Mesenchymal stem cell (in vitro differentiated cells and primary cell): ENCODE data around the gene RNF214.

Experiments used
- DNase-seq: peaks from one replicate; pipeline ENCODE4 v3.0.0-alpha.2; 2013
- H2AFZ ChIP-seq: one replicate; pipeline ENCODE4 v1.6.1; 2013; ENCODE audit warnings: low read depth, mild to moderate bottlenecking, control low read depth, inconsistent platforms, low read length, moderate library complexity
- H2AK5ac ChIP-seq: 2 replicates; pipeline ENCODE4 v1.6.1; 2013; ENCODE audit warnings: low read length, moderate library complexity, mild to moderate bottlenecking, inconsistent platforms; ENCODE audit not compliant: severe bottlenecking
- H2BK120ac ChIP-seq: one replicate; pipeline ENCODE4 v1.6.1; 2013; ENCODE audit warnings: low read depth, mild to moderate bottlenecking, inconsistent platforms, low read length, moderate library complexity
- H2BK12ac ChIP-seq, 2 experiments: one replicate each; pipeline ENCODE4 v1.6.1; 2013; ENCODE audit warnings: inconsistent platforms in 2 of 2, low read length in 2 of 2, mild to moderate bottlenecking in 2 of 2, moderate library complexity in 2 of 2, control low read depth in 1 of 2
- H2BK15ac ChIP-seq: one replicate; pipeline ENCODE4 v1.6.1; 2013; ENCODE audit warnings: mild to moderate bottlenecking, low read depth, inconsistent platforms; ENCODE audit not compliant: poor library complexity, severe bottlenecking
- H2BK5ac ChIP-seq: 2 replicates; pipeline ENCODE4 v1.6.1; 2013; ENCODE audit warnings: low read depth, mild to moderate bottlenecking, low read length, control low read depth, inconsistent platforms; ENCODE audit not compliant: poor library complexity, severe bottlenecking
- H3K14ac ChIP-seq, 2 experiments: one replicate each; pipeline ENCODE4 v1.6.1; 2013; ENCODE audit warnings: inconsistent platforms in 2 of 2, low read length in 2 of 2, control low read depth in 1 of 2, mild to moderate bottlenecking in 1 of 2, moderate library complexity in 1 of 2
- H3K18ac ChIP-seq, 2 experiments: one replicate each; pipeline ENCODE4 v1.6.1; 2013; ENCODE audit warnings: inconsistent platforms in 2 of 2, low read length in 2 of 2, control low read depth in 1 of 2, low read depth in 1 of 2, mild to moderate bottlenecking in 1 of 2
- H3K23ac ChIP-seq, 2 experiments: one replicate each; pipeline ENCODE4 v1.6.1; 2013; ENCODE audit warnings: inconsistent platforms in 2 of 2, low read length in 2 of 2, mild to moderate bottlenecking in 2 of 2, moderate library complexity in 2 of 2, control low read depth in 1 of 2
- H3K27ac ChIP-seq: 2 replicates; pipeline ENCODE4 v1.5.1; 2013; ENCODE audit warnings: mild to moderate bottlenecking, moderate library complexity, low read length, control low read depth, inconsistent platforms; ENCODE audit not compliant: poor library complexity, severe bottlenecking
- H3K27me3 ChIP-seq, 2 experiments: 2 replicates each; pipeline versions ENCODE4 v1.6.1 to v1.7.0; 2013; ENCODE audit warnings: low read length in 2 of 2, mild to moderate bottlenecking in 2 of 2, moderate library complexity in 2 of 2, control low read depth in 1 of 2, inconsistent platforms in 1 of 2; ENCODE audit not compliant: control insufficient read depth in 1 of 2, insufficient read depth in 1 of 2
- H3K36me3 ChIP-seq, 2 experiments: 2 replicates each; pipeline versions ENCODE4 v1.6.1 to v1.7.0; 2013; ENCODE audit warnings: low read length in 2 of 2, control low read depth in 1 of 2, inconsistent platforms in 1 of 2, low read depth in 1 of 2, mild to moderate bottlenecking in 1 of 2; ENCODE audit not compliant: insufficient read depth in 2 of 2, control insufficient read depth in 1 of 2
- H3K4ac ChIP-seq, 2 experiments: one replicate each; pipeline ENCODE4 v1.6.1; 2013; ENCODE audit warnings: inconsistent platforms in 2 of 2, low read length in 2 of 2, mild to moderate bottlenecking in 2 of 2, moderate library complexity in 2 of 2, control low read depth in 1 of 2, low read depth in 1 of 2
- H3K4me1 ChIP-seq: 2 replicates; pipeline ENCODE4 v1.6.1; 2013; ENCODE audit warnings: low read depth, low read length, control low read depth; ENCODE audit not compliant: control insufficient read depth, insufficient read depth
- H3K4me2 ChIP-seq: 2 replicates; pipeline ENCODE4 v1.6.1; 2013; ENCODE audit warnings: low read length, mild to moderate bottlenecking, inconsistent platforms; ENCODE audit not compliant: poor library complexity, severe bottlenecking
- H3K4me3 ChIP-seq, 2 experiments: 2 replicates each; pipeline versions ENCODE4 v1.5.1 to v1.7.0; 2013; ENCODE audit warnings: low read length in 2 of 2, mild to moderate bottlenecking in 2 of 2, control low read depth in 1 of 2, low read depth in 1 of 2; ENCODE audit not compliant: insufficient read depth in 1 of 2
- H3K79me1 ChIP-seq: replicated peaks from 2 replicates; pipeline ENCODE4 v1.6.1; 2013; ENCODE audit warnings: mild to moderate bottlenecking, control low read depth, low read length, inconsistent platforms; ENCODE audit not compliant: poor library complexity, severe bottlenecking
- H3K9ac ChIP-seq: 2 replicates; pipeline ENCODE4 v1.7.0; 2013; ENCODE audit warnings: mild to moderate bottlenecking, low read length, moderate library complexity
- H3K9me3 ChIP-seq: 2 replicates; pipeline ENCODE4 v1.7.0; 2013; ENCODE audit warnings: mild to moderate bottlenecking, low read length; ENCODE audit not compliant: control insufficient read depth
- H4K8ac ChIP-seq: one replicate; pipeline ENCODE4 v1.6.1; 2013; ENCODE audit warnings: inconsistent platforms, mild to moderate bottlenecking, low read length, moderate library complexity
- H4K91ac ChIP-seq: one replicate; pipeline ENCODE4 v1.6.1; 2013; ENCODE audit warnings: mild to moderate bottlenecking, low read length, inconsistent platforms
- WGBS: methylation state at CpG from one replicate; pipeline ENCODE4 v1.1.7; 2013; ENCODE audit warnings: mixed read lengths; 5-methylcytosine and 5-hydroxymethylcytosine counted together

The RNF214 gene

GRCh38 chr11:117228091-117228490 lies 4.4 kb upstream of the RNF214 start:
- no peaks in the 10 kb centered on the region for H3K27me3 ChIP-seq
- no peak overlapping the region for H3K4me2 ChIP-seq
- H3K27ac ChIP-seq = no peak overlapping the region
- H4K91ac ChIP-seq = no peak overlapping the region
- H2BK120ac ChIP-seq = no peak overlapping the region
- no peak overlapping the region for H3K14ac ChIP-seq
- no peak overlapping the region for H2BK5ac ChIP-seq
- no peak overlapping the region for H3K9ac ChIP-seq
- peaks cover 1% of the 10 kb centered on the region for H3K4me1 ChIP-seq
- no peak overlapping the region for H2AFZ ChIP-seq
- no peak overlapping the region for H2AK5ac ChIP-seq
- no peak overlapping the region for H2BK12ac ChIP-seq
- DNase-seq = no peak
- H3K79me1 ChIP-seq = peaks cover 20% of the 10 kb centered on the region
- no peaks in the 10 kb centered on the region for H3K9me3 ChIP-seq
- H3K4ac ChIP-seq = no peak overlapping the region
- no peak overlapping the region for H4K8ac ChIP-seq
- H3K4me3 ChIP-seq = no peak overlapping the region
- H2BK15ac ChIP-seq = no peak overlapping the region
- no peak overlapping the region for H3K18ac ChIP-seq
- no peak overlapping the region for H3K23ac ChIP-seq
- WGBS = 96% methylated on average over 8 of the region's 11 CpGs
- peaks cover 59 to 61% of the 10 kb centered on the region in 2 experiments for H3K36me3 ChIP-seq

GRCh38 chr11:117229411-117229810 lies 3.1 kb upstream of the RNF214 start:
- Histone ChIP-seq H3K4me3 (no peak overlapping the region), H3K9ac (peak overlapping the region; percentile 98), H3K9me3 (no peaks in the 10 kb centered on the region), H2BK120ac (no peak overlapping the region), H2BK5ac (no peak overlapping the region), H3K14ac (no peak overlapping the region), H2BK12ac (no peak overlapping the region), H2AK5ac (no peak overlapping the region), H3K27me3 (no peaks in the 10 kb centered on the region), H3K4me1 (peaks cover 1% of the 10 kb centered on the region), H2AFZ (no peak overlapping the region), H3K23ac (no peak overlapping the region), H4K8ac (no peak overlapping the region), H3K36me3 (peaks cover 46 to 48% of the 10 kb centered on the region in 2 experiments), H4K91ac (no peak overlapping the region), H3K4ac (no peak overlapping the region), H3K79me1 (peaks cover 22% of the 10 kb centered on the region), H3K4me2 (no peak overlapping the region), H3K18ac (no peak overlapping the region), H3K27ac (no peak overlapping the region), H2BK15ac (no peak overlapping the region)
- WGBS = 98% methylated on average over 12 of the region's 12 CpGs
- DNase-seq = no peak

GRCh38 chr11:117229931-117230285 lies 2.6 kb upstream of the RNF214 start:
- Histone ChIP-seq H3K4me3 (peak overlapping the region in 1 of 2 experiments; percentile 94), H3K27ac (no peak overlapping the region), H3K4me1 (peaks cover 1% of the 10 kb centered on the region), H2BK120ac (no peak overlapping the region), H3K14ac (no peak overlapping the region), H2BK15ac (no peak overlapping the region), H3K36me3 (peaks cover 42 to 43% of the 10 kb centered on the region in 2 experiments), H2BK5ac (no peak overlapping the region), H3K79me1 (peaks cover 22% of the 10 kb centered on the region), H3K9me3 (no peaks in the 10 kb centered on the region), H3K18ac (no peak overlapping the region), H3K23ac (no peak overlapping the region), H4K8ac (no peak overlapping the region), H3K9ac (peak overlapping the region; percentile 98), H2AK5ac (no peak overlapping the region), H2AFZ (no peak overlapping the region), H3K4ac (no peak overlapping the region), H4K91ac (no peak overlapping the region), H2BK12ac (no peak overlapping the region), H3K4me2 (no peak overlapping the region), H3K27me3 (no peaks in the 10 kb centered on the region)
- 93% methylated on average over 5 of the region's 5 CpGs for WGBS
- DNase-seq = no peak

GRCh38 chr11:117230286-117230961 lies 2.0 kb upstream of the RNF214 start:
- DNase-seq = no peak
- H2BK5ac ChIP-seq = no peak overlapping the region

More at GRCh38 chr11:117230286-117230961, 2.0 kb upstream of the RNF214 start:
- Histone ChIP-seq H3K4ac (no peak overlapping the region), H3K4me1 (peaks cover 1% of the 10 kb centered on the region), H3K9me3 (no peaks in the 10 kb centered on the region), H2AFZ (no peak overlapping the region), H3K27me3 (no peaks in the 10 kb centered on the region), H3K14ac (no peak overlapping the region), H4K8ac (no peak overlapping the region), H3K18ac (no peak overlapping the region), H2BK120ac (no peak overlapping the region), H3K36me3 (peaks cover 37 to 40% of the 10 kb centered on the region in 2 experiments), H3K4me2 (peak overlapping the region; percentile 91), H3K27ac (no peak overlapping the region), H3K79me1 (peaks cover 21% of the 10 kb centered on the region), H3K23ac (no peak overlapping the region), H2BK15ac (no peak overlapping the region), H4K91ac (no peak overlapping the region), H2AK5ac (no peak overlapping the region), H3K4me3 (peak overlapping the region in 1 of 2 experiments; percentile 94), H3K9ac (peak overlapping the region; percentile 98), H2BK12ac (no peak overlapping the region)
- WGBS = 92% methylated on average over 12 of the region's 12 CpGs
